K562 (cell line): Measurements from ENCODE around the gene TMEM139. TPM values are rescaled to one million over a fixed set of nuclear protein-coding genes. Genes with fewer than 3 reads are reported as not detected.
A peak's percentile ranks its signal among the peaks of the same experiment; 100 is the strongest.

Source experiments
- JUN ChIP-seq, 2 experiments: sonication (generic) in 1 of 2; formaldehyde crosslinking in 1 of 2; IDR thresholded peaks; 2 replicates each; pipeline versions ENCODE4 v1.6.1 to v1.8.0; 2012 to 2022; ENCODE audit warnings: borderline replicate concordance in 2 of 2, mild to moderate bottlenecking in 2 of 2, improper control_type of control experiment in 1 of 2, low read depth in 1 of 2, low read length in 1 of 2, missing genetic modification reagents in 1 of 2
- POLR3A ChIP-seq: IDR thresholded peaks from 2 replicates; pipeline ENCODE4 v1.6.1; 2011; ENCODE audit warnings: borderline replicate concordance, mild to moderate bottlenecking, moderate library complexity; ENCODE audit not compliant: insufficient read length, insufficient read depth; ENCODE audit errors: extremely low read depth
- STAT5A ChIP-seq: IDR thresholded peaks from 2 replicates; pipeline ENCODE4 v1.6.1; 2012; ENCODE audit warnings: low read length, inconsistent platforms, borderline replicate concordance
- TEAD4 ChIP-seq, 2 experiments: sonication (generic) in 1 of 2; formaldehyde crosslinking in 1 of 2; IDR thresholded peaks; 2 replicates each; pipeline versions ENCODE4 v1.6.1 to v1.8.0; 2012 to 2022; ENCODE audit warnings: borderline replicate concordance in 1 of 2, inconsistent platforms in 1 of 2, low read length in 1 of 2, mild to moderate bottlenecking in 1 of 2, missing genetic modification reagents in 1 of 2
- ZNF316 ChIP-seq: fragments of 450-650 bp; IDR thresholded peaks from 2 replicates; pipeline ENCODE4 v1.6.1; 2016
- polyA plus RNA-seq, 8 experiments: library from polyadenylated mRNA; depleted of rRNA in 4 of 8; stranded (reverse) in 5 of 8; unstranded in 3 of 8; fragments of >200 nt; fragmentation: Nextera tagmentation in 2 of 8; fragmentation: Illumina TruSeq in 1 of 8; extraction: Ambion mirVana in 2 of 8; extraction: Trizol in 1 of 8; gene quantifications; 2 replicates each; pipeline versions ENCODE4 v1.2.1 to v1.2.3, GENCODE V29; 2011 to 2014; ENCODE audit warnings: inconsistent platforms in 1 of 8, missing spikeins in 1 of 8
- total RNA-seq, 7 experiments: library from RNA; depleted of rRNA in 6 of 7; stranded (reverse); fragments of >200 nt in 6 of 7; fragmentation: Illumina TruSeq in 2 of 7; extraction: Trizol in 2 of 7; gene quantifications; 2 replicates each; pipeline versions ENCODE4 v1.2.1 to v1.2.3, GENCODE V29; 2011 to 2021; ENCODE audit warnings: low replicate concordance in 1 of 7
- TF ChIP-seq, protein P1 (sequence below), 2 experiments: fragments of 450-650 bp in 1 of 2; sonication (generic) in 1 of 2; formaldehyde crosslinking in 1 of 2; IDR thresholded peaks; 2 replicates each; pipeline versions ENCODE4 v1.7.1 to v1.9.0; 2016 to 2022; ENCODE audit warnings: inconsistent platforms in 1 of 2, mild to moderate bottlenecking in 1 of 2, missing genetic modification reagents in 1 of 2
- TF ChIP-seq, protein P2 (sequence below): fragments of 450-650 bp; IDR thresholded peaks from 2 replicates; pipeline ENCODE4 v1.6.1; 2016; ENCODE audit warnings: low read depth, mild to moderate bottlenecking, moderate library complexity

Gene TMEM139
- total and polyA plus RNA-seq, 9 of the 15 experiments (the other 6 are each of a cell fraction or from before 2014, with no cell fraction given) = 0.27 to 1.8 (median 0.79) TPM

DNA sequence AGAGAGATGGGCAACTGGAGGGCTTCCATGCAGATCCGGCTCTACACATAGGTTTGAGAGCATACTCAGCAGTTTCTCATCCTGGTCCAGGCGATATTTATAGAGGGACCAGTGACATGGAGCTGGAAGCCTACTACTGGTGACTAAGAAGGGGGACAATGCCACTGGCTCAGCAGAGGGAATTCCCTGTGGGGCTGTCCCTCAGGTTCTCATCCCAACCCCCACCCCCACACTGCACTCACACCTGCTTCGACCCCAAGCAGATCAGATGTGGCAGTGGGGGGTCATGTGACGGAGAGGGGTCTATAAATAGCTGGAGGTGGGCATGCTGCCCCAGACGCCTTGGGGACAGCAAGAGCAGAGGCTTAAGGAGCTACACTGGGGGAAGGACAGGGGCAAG lies 31.0 kb downstream of the TMEM139 start, which contains the start of gene CLCN1 (continued):
- TF ChIP-seq, protein P1, sequence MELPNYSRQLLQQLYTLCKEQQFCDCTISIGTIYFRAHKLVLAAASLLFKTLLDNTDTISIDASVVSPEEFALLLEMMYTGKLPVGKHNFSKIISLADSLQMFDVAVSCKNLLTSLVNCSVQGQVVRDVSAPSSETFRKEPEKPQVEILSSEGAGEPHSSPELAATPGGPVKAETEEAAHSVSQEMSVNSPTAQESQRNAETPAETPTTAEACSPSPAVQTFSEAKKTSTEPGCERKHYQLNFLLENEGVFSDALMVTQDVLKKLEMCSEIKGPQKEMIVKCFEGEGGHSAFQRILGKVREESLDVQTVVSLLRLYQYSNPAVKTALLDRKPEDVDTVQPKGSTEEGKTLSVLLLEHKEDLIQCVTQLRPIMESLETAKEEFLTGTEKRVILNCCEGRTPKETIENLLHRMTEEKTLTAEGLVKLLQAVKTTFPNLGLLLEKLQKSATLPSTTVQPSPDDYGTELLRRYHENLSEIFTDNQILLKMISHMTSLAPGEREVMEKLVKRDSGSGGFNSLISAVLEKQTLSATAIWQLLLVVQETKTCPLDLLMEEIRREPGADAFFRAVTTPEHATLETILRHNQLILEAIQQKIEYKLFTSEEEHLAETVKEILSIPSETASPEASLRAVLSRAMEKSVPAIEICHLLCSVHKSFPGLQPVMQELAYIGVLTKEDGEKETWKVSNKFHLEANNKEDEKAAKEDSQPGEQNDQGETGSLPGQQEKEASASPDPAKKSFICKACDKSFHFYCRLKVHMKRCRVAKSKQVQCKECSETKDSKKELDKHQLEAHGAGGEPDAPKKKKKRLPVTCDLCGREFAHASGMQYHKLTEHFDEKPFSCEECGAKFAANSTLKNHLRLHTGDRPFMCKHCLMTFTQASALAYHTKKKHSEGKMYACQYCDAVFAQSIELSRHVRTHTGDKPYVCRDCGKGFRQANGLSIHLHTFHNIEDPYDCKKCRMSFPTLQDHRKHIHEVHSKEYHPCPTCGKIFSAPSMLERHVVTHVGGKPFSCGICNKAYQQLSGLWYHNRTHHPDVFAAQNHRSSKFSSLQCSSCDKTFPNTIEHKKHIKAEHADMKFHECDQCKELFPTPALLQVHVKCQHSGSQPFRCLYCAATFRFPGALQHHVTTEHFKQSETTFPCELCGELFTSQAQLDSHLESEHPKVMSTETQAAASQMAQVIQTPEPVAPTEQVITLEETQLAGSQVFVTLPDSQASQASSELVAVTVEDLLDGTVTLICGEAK (IDR thresholded peaks at IDR 0.05) = no peak
- TF ChIP-seq, protein P1 (CRISPR knock-in tag; IDR thresholded peaks at IDR 0.05) = no peak
- TF ChIP-seq POLR3A (no peak), STAT5A (no peak), JUN (IDR thresholded peaks at IDR 0.05; ENCODE audit: borderline replicate concordance, low read depth, low read length) (no peak), JUN (CRISPR knock-in tag; IDR thresholded peaks at IDR 0.05; ENCODE audit: borderline replicate concordance) (no peak), TEAD4 (IDR thresholded peaks at IDR 0.05; ENCODE audit: low read length) (no peak), TEAD4 (CRISPR knock-in tag; IDR thresholded peaks at IDR 0.05; ENCODE audit: borderline replicate concordance) (no peak), ZNF316 (peak; percentile 34; the same call in 1 of the 2 replicates)
- TF ChIP-seq, protein P2, sequence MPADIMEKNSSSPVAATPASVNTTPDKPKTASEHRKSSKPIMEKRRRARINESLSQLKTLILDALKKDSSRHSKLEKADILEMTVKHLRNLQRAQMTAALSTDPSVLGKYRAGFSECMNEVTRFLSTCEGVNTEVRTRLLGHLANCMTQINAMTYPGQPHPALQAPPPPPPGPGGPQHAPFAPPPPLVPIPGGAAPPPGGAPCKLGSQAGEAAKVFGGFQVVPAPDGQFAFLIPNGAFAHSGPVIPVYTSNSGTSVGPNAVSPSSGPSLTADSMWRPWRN = no peak
